Skeletal muscle tissue (tissue), 4 donors: ENCODE data around the gene NLRP10. TPM values are rescaled to one million over a fixed set of nuclear protein-coding genes. Genes with fewer than 3 reads are reported as not detected.

Source experiments
- H3K27ac ChIP-seq: one replicate; pipeline ENCODE4 v1.7.0; 2013; ENCODE audit warnings: mild to moderate bottlenecking, low read depth, low read length, inconsistent platforms
- H3K27me3 ChIP-seq, 3 donors: one replicate each; pipeline ENCODE4 v1.7.0; 2013; ENCODE audit warnings: low read length in 3 of 3; ENCODE audit not compliant: control insufficient read depth in 3 of 3, insufficient read depth in 3 of 3
- H3K36me3 ChIP-seq, 3 donors: one replicate each; pipeline ENCODE4 v1.7.0; 2013; ENCODE audit warnings: low read length in 3 of 3; ENCODE audit not compliant: control insufficient read depth in 3 of 3, insufficient read depth in 3 of 3
- H3K4me1 ChIP-seq, 3 donors: one replicate each; pipeline ENCODE4 v1.7.0; 2013; ENCODE audit warnings: low read length in 3 of 3, mild to moderate bottlenecking in 3 of 3; ENCODE audit not compliant: control insufficient read depth in 3 of 3, insufficient read depth in 3 of 3
- H3K4me3 ChIP-seq, 3 donors: one replicate each; pipeline ENCODE4 v1.7.0; 2013; ENCODE audit warnings: low read length in 3 of 3
- H3K9ac ChIP-seq, 3 donors: one replicate each; pipeline ENCODE4 v1.7.0; 2013; ENCODE audit warnings: low read length in 3 of 3, mild to moderate bottlenecking in 3 of 3, moderate library complexity in 2 of 3, low read depth in 1 of 3
- H3K9me3 ChIP-seq, 3 donors: one replicate each; pipeline ENCODE4 v1.7.0; 2013; ENCODE audit warnings: low read length in 3 of 3; ENCODE audit not compliant: control insufficient read depth in 3 of 3
- total RNA-seq: library from RNA; depleted of rRNA; stranded (reverse); fragments of >200 nt; gene quantifications from one replicate; pipeline ENCODE4 v1.2.3, GENCODE V29; 2014
- donor health status: Osteomylitis.

The NLRP10 gene
- total RNA-seq, 1 donor from 2014 or later: not detected

GRCh38 chr11:7977232-7977917, 12.1 kb upstream of the NLRP10 start:
- Histone ChIP-seq H3K27me3 (no peaks in the 10 kb centered on the region), H3K9ac (no peak overlapping the region), H3K4me1 (no peaks in the 10 kb centered on the region), H3K27ac (no peak overlapping the region), H3K4me3 (no peak overlapping the region), H3K36me3 (no peaks in the 10 kb centered on the region), H3K9me3 (no peaks in the 10 kb centered on the region)

GRCh38 chr11:7974668-7975067, 9.4 kb upstream of the NLRP10 start:
- no peaks in the 10 kb centered on the region for H3K4me1 ChIP-seq
- H3K27me3 ChIP-seq: no peaks in the 10 kb centered on the region
- no peaks in the 10 kb centered on the region for H3K9me3 ChIP-seq
- no peak overlapping the region for H3K9ac ChIP-seq
- H3K4me3 ChIP-seq: no peak overlapping the region
- no peak overlapping the region for H3K27ac ChIP-seq
- H3K36me3 ChIP-seq: no peaks in the 10 kb centered on the region

GRCh38 chr11:7973011-7973410, 7.8 kb upstream of the NLRP10 start:
- no peaks in the 10 kb centered on the region for H3K4me1 ChIP-seq
- no peaks in the 10 kb centered on the region for H3K27me3 ChIP-seq
- no peaks in the 10 kb centered on the region for H3K36me3 ChIP-seq
- no peaks in the 10 kb centered on the region for H3K9me3 ChIP-seq
- H3K9ac ChIP-seq: no peak overlapping the region
- H3K27ac ChIP-seq: no peak overlapping the region
- no peak overlapping the region for H3K4me3 ChIP-seq

GRCh38 chr11:7971846-7972245, 6.6 kb upstream of the NLRP10 start:
- H3K4me1 ChIP-seq: no peaks in the 10 kb centered on the region
- no peaks in the 10 kb centered on the region for H3K27me3 ChIP-seq
- H3K27ac ChIP-seq: no peak overlapping the region
- H3K4me3 ChIP-seq: no peak overlapping the region
- H3K9ac ChIP-seq: no peak overlapping the region
- no peaks in the 10 kb centered on the region for H3K36me3 ChIP-seq
- H3K9me3 ChIP-seq: no peaks in the 10 kb centered on the region

- H3K4me3 ChIP-seq: no peak overlapping the region
- H3K27me3 ChIP-seq: no peaks in the 10 kb centered on the region
- H3K9ac ChIP-seq: no peak overlapping the region
- H3K27ac ChIP-seq: no peak overlapping the region
- no peaks in the 10 kb centered on the region for H3K4me1 ChIP-seq
- no peaks in the 10 kb centered on the region for H3K36me3 ChIP-seq
- H3K9me3 ChIP-seq: no peaks in the 10 kb centered on the region
These were observed 4.8 kb upstream of the NLRP10 start for GRCh38 chr11:7969756-7970646.

GRCh38 chr11:7968686-7969085, 3.4 kb upstream of the NLRP10 start:
- no peaks in the 10 kb centered on the region for H3K9me3 ChIP-seq
- no peaks in the 10 kb centered on the region for H3K4me1 ChIP-seq
- no peak overlapping the region for H3K27ac ChIP-seq
- no peaks in the 10 kb centered on the region for H3K27me3 ChIP-seq
- H3K9ac ChIP-seq: no peak overlapping the region
- H3K36me3 ChIP-seq: no peaks in the 10 kb centered on the region
- no peak overlapping the region for H3K4me3 ChIP-seq

GRCh38 chr11:7967826-7968225, 2.6 kb upstream of the NLRP10 start:
- no peak overlapping the region for H3K27ac ChIP-seq
- H3K4me1 ChIP-seq: no peaks in the 10 kb centered on the region
- no peak overlapping the region for H3K4me3 ChIP-seq
- no peak overlapping the region for H3K9ac ChIP-seq
- H3K27me3 ChIP-seq: no peaks in the 10 kb centered on the region
- H3K36me3 ChIP-seq: no peaks in the 10 kb centered on the region
- H3K9me3 ChIP-seq: no peaks in the 10 kb centered on the region

GRCh38 chr11:7967097-7967496, 1.9 kb upstream of the NLRP10 start:
- H3K27ac ChIP-seq: no peak overlapping the region
- no peak overlapping the region for H3K4me3 ChIP-seq
- no peaks in the 10 kb centered on the region for H3K9me3 ChIP-seq
- H3K4me1 ChIP-seq: no peaks in the 10 kb centered on the region
- H3K27me3 ChIP-seq: no peaks in the 10 kb centered on the region
- no peaks in the 10 kb centered on the region for H3K36me3 ChIP-seq
- H3K9ac ChIP-seq: no peak overlapping the region

- H3K4me1 ChIP-seq: no peaks in the 10 kb centered on the region
- no peak overlapping the region for H3K27ac ChIP-seq
- no peak overlapping the region for H3K9ac ChIP-seq
- no peak overlapping the region for H3K4me3 ChIP-seq
- H3K27me3 ChIP-seq: peaks cover 0 to 5% (median 0%) of the 10 kb centered on the region in 3 donors
- no peaks in the 10 kb centered on the region for H3K9me3 ChIP-seq
- H3K36me3 ChIP-seq: no peaks in the 10 kb centered on the region
These were observed 374 bp downstream of the NLRP10 start for GRCh38 chr11:7964873-7965272.

GRCh38 chr11:7964261-7964660, 986 bp downstream of the NLRP10 start:
- H3K9ac ChIP-seq: no peak overlapping the region
- H3K36me3 ChIP-seq: no peaks in the 10 kb centered on the region
- H3K4me1 ChIP-seq: no peaks in the 10 kb centered on the region
- H3K27ac ChIP-seq: no peak overlapping the region
- no peak overlapping the region for H3K4me3 ChIP-seq
- no peaks in the 10 kb centered on the region for H3K9me3 ChIP-seq
- peaks cover 0 to 5% (median 0%) of the 10 kb centered on the region in 3 donors for H3K27me3 ChIP-seq
